ENCODE measurements around the gene ST6GALNAC2. TPM values are rescaled to one million over a fixed set of nuclear protein-coding genes. Genes with fewer than 3 reads are reported as not detected.

ST6GALNAC2 gene
- total and polyA plus RNA-seq, 2 experiments from 2014 or later: 0.31 TPM; not detected in 1

DNA sequence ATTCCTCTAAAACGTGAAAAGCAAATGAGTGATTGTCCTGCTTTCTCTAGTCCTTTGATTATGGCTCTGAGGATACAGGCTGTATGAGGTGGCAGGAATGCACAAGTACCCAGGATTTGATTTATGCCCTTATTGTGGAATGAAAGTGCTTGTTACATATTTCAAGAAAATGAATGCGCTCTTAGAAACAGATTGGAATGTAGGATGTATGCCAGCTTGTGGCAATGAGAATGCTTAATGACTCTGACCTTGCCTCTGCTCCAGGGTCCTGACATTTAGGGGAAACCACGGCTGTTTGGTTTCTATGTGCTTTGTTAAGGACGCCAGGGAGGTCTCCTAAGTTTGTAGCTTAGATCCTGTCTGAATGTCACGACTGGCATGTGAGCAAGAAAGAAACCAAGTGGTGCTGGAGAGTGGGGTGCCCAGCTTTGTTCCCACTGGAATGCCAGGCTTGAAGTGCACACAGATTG is 23.8 kb downstream of the ST6GALNAC2 start:
- H3K4me2 ChIP-seq: peak overlapping the region; percentile 96; the same call in 1 of the 2 replicates
- H3K4me3 ChIP-seq: 0 out of 2 replicates have a peak overlapping the region, but pooled peaks have one; percentile 97
- H2AFZ ChIP-seq: no peak overlapping the region
- H3K79me2 ChIP-seq (replicated peaks; ENCODE audit: insufficient read depth): peaks cover 53% of the 10 kb centered on the region
- TF ChIP-seq JUNB (IDR thresholded peaks at IDR 0.05; ENCODE audit: unreplicated experiment) (no peak), NANOG (IDR thresholded peaks at IDR 0.05; ENCODE audit: borderline replicate concordance) (no peak), POLR2AphosphoS5 (IDR thresholded peaks at IDR 0.05; ENCODE audit: low read depth) (no peak), ZNF114 (CRISPR knock-in tag; IDR thresholded peaks at IDR 0.05) (no peak), ZNF331 (CRISPR knock-in tag; IDR thresholded peaks at IDR 0.05; ENCODE audit: low read depth) (no peak), EZH2 (IDR thresholded peaks at IDR 0.05; ENCODE audit: low read depth, unreplicated experiment) (no peak), EZH2phosphoT487 (IDR thresholded peaks at IDR 0.05; ENCODE audit: unreplicated experiment) (no peak), STAT1 (IDR thresholded peaks at IDR 0.05; ENCODE audit: unreplicated experiment) (no peak), CREB1 (CRISPR knock-in tag; IDR thresholded peaks at IDR 0.05; ENCODE audit: low read depth) (no peak)
- TF ChIP-seq, protein P1, sequence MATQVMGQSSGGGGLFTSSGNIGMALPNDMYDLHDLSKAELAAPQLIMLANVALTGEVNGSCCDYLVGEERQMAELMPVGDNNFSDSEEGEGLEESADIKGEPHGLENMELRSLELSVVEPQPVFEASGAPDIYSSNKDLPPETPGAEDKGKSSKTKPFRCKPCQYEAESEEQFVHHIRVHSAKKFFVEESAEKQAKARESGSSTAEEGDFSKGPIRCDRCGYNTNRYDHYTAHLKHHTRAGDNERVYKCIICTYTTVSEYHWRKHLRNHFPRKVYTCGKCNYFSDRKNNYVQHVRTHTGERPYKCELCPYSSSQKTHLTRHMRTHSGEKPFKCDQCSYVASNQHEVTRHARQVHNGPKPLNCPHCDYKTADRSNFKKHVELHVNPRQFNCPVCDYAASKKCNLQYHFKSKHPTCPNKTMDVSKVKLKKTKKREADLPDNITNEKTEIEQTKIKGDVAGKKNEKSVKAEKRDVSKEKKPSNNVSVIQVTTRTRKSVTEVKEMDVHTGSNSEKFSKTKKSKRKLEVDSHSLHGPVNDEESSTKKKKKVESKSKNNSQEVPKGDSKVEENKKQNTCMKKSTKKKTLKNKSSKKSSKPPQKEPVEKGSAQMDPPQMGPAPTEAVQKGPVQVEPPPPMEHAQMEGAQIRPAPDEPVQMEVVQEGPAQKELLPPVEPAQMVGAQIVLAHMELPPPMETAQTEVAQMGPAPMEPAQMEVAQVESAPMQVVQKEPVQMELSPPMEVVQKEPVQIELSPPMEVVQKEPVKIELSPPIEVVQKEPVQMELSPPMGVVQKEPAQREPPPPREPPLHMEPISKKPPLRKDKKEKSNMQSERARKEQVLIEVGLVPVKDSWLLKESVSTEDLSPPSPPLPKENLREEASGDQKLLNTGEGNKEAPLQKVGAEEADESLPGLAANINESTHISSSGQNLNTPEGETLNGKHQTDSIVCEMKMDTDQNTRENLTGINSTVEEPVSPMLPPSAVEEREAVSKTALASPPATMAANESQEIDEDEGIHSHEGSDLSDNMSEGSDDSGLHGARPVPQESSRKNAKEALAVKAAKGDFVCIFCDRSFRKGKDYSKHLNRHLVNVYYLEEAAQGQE (IDR thresholded peaks at IDR 0.05; ENCODE audit: unreplicated experiment): no peak
- TF ChIP-seq, protein P2, sequence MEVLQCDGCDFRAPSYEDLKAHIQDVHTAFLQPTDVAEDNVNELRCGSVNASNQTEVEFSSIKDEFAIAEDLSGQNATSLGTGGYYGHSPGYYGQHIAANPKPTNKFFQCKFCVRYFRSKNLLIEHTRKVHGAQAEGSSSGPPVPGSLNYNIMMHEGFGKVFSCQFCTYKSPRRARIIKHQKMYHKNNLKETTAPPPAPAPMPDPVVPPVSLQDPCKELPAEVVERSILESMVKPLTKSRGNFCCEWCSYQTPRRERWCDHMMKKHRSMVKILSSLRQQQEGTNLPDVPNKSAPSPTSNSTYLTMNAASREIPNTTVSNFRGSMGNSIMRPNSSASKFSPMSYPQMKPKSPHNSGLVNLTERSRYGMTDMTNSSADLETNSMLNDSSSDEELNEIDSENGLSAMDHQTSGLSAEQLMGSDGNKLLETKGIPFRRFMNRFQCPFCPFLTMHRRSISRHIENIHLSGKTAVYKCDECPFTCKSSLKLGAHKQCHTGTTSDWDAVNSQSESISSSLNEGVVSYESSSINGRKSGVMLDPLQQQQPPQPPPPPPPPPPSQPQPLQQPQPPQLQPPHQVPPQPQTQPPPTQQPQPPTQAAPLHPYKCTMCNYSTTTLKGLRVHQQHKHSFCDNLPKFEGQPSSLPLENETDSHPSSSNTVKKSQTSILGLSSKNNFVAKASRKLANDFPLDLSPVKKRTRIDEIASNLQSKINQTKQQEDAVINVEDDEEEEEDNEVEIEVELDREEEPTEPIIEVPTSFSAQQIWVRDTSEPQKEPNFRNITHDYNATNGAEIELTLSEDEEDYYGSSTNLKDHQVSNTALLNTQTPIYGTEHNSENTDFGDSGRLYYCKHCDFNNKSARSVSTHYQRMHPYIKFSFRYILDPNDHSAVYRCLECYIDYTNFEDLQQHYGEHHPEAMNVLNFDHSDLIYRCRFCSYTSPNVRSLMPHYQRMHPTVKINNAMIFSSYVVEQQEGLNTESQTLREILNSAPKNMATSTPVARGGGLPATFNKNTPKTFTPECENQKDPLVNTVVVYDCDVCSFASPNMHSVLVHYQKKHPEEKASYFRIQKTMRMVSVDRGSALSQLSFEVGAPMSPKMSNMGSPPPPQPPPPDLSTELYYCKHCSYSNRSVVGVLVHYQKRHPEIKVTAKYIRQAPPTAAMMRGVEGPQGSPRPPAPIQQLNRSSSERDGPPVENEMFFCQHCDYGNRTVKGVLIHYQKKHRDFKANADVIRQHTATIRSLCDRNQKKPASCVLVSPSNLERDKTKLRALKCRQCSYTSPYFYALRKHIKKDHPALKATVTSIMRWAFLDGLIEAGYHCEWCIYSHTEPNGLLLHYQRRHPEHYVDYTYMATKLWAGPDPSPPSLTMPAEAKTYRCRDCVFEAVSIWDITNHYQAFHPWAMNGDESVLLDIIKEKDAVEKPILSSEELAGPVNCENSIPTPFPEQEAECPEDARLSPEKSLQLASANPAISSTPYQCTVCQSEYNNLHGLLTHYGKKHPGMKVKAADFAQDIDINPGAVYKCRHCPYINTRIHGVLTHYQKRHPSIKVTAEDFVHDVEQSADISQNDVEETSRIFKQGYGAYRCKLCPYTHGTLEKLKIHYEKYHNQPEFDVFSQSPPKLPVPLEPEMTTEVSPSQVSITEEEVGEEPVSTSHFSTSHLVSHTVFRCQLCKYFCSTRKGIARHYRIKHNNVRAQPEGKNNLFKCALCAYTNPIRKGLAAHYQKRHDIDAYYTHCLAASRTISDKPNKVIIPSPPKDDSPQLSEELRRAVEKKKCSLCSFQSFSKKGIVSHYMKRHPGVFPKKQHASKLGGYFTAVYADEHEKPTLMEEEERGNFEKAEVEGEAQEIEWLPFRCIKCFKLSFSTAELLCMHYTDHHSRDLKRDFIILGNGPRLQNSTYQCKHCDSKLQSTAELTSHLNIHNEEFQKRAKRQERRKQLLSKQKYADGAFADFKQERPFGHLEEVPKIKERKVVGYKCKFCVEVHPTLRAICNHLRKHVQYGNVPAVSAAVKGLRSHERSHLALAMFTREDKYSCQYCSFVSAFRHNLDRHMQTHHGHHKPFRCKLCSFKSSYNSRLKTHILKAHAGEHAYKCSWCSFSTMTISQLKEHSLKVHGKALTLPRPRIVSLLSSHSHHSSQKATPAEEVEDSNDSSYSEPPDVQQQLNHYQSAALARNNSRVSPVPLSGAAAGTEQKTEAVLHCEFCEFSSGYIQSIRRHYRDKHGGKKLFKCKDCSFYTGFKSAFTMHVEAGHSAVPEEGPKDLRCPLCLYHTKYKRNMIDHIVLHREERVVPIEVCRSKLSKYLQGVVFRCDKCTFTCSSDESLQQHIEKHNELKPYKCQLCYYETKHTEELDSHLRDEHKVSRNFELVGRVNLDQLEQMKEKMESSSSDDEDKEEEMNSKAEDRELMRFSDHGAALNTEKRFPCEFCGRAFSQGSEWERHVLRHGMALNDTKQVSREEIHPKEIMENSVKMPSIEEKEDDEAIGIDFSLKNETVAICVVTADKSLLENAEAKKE (CRISPR knock-in tag; IDR thresholded peaks at IDR 0.05): no peak
- TF ChIP-seq, protein P3, sequence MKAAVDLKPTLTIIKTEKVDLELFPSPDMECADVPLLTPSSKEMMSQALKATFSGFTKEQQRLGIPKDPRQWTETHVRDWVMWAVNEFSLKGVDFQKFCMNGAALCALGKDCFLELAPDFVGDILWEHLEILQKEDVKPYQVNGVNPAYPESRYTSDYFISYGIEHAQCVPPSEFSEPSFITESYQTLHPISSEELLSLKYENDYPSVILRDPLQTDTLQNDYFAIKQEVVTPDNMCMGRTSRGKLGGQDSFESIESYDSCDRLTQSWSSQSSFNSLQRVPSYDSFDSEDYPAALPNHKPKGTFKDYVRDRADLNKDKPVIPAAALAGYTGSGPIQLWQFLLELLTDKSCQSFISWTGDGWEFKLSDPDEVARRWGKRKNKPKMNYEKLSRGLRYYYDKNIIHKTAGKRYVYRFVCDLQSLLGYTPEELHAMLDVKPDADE (IDR thresholded peaks at IDR 0.05): no peak
- TF ChIP-seq, protein P4, sequence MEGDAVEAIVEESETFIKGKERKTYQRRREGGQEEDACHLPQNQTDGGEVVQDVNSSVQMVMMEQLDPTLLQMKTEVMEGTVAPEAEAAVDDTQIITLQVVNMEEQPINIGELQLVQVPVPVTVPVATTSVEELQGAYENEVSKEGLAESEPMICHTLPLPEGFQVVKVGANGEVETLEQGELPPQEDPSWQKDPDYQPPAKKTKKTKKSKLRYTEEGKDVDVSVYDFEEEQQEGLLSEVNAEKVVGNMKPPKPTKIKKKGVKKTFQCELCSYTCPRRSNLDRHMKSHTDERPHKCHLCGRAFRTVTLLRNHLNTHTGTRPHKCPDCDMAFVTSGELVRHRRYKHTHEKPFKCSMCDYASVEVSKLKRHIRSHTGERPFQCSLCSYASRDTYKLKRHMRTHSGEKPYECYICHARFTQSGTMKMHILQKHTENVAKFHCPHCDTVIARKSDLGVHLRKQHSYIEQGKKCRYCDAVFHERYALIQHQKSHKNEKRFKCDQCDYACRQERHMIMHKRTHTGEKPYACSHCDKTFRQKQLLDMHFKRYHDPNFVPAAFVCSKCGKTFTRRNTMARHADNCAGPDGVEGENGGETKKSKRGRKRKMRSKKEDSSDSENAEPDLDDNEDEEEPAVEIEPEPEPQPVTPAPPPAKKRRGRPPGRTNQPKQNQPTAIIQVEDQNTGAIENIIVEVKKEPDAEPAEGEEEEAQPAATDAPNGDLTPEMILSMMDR (conservative IDR thresholded peaks at IDR 0.05; ENCODE audit: low read depth in 2 of 2): no peak
- H3K27ac ChIP-seq (ENCODE audit: low read depth): peak overlapping the region; percentile 89
- Mint-ChIP-seq H3K4me3 (peak overlapping the region; percentile 37; the same call in 2 of the 3 replicates), H3K27me3 (ENCODE audit: insufficient read depth, low read depth, poor library complexity) (peaks cover 12% of the 10 kb centered on the region), H3K27ac (peak overlapping the region; percentile 46; the same call in 1 of the 2 replicates), H3K4me1 (peaks cover 48% of the 10 kb centered on the region), H3K36me3 (ENCODE audit: low read depth) (peaks cover 90% of the 10 kb centered on the region), H3K9me3 (no peaks in the 10 kb centered on the region)
- DNase-seq (ENCODE audit: low spot score): no peak
- H3K27me3 ChIP-seq (ENCODE audit: insufficient read depth): no peaks in the 10 kb centered on the region
- no peak for ATAC-seq
- no peaks in the 10 kb centered on the region for H3K9me2 ChIP-seq (ENCODE audit: insufficient read depth)
- peaks cover 42% of the 10 kb centered on the region for H3K4me1 ChIP-seq (ENCODE audit: insufficient read depth)
- H3K36me3 ChIP-seq (ENCODE audit: insufficient read depth): peaks cover 43% of the 10 kb centered on the region
- peaks cover 45% of the 10 kb centered on the region for H4K20me1 ChIP-seq (replicated peaks; ENCODE audit: insufficient read depth)
- peaks cover 51% of the 10 kb centered on the region for H3F3A ChIP-seq (replicated peaks; ENCODE audit: low read depth)

Data from GM23338 (cell line).